ENCODE data around the gene CAP1. TPM values are rescaled to one million over a fixed set of nuclear protein-coding genes. Genes with fewer than 3 reads are reported as not detected.

CAP1 gene
- total RNA-seq, 6 experiments from 2014 or later, result 665 to 743 (median 688) TPM

- TF ChIP-seq, protein P1, sequence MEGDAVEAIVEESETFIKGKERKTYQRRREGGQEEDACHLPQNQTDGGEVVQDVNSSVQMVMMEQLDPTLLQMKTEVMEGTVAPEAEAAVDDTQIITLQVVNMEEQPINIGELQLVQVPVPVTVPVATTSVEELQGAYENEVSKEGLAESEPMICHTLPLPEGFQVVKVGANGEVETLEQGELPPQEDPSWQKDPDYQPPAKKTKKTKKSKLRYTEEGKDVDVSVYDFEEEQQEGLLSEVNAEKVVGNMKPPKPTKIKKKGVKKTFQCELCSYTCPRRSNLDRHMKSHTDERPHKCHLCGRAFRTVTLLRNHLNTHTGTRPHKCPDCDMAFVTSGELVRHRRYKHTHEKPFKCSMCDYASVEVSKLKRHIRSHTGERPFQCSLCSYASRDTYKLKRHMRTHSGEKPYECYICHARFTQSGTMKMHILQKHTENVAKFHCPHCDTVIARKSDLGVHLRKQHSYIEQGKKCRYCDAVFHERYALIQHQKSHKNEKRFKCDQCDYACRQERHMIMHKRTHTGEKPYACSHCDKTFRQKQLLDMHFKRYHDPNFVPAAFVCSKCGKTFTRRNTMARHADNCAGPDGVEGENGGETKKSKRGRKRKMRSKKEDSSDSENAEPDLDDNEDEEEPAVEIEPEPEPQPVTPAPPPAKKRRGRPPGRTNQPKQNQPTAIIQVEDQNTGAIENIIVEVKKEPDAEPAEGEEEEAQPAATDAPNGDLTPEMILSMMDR (IDR thresholded peaks at IDR 0.05), result no peak
- H3K9me3 Mint-ChIP-seq, result no peaks in the 10 kb centered on the region
- H3K4me3 Mint-ChIP-seq, result no peak overlapping the region
- DNase-seq, result no peak
- peaks cover 19% of the 10 kb centered on the region for H3K4me1 Mint-ChIP-seq (ENCODE audit: low read depth)
- no peak overlapping the region; the same call in 1 of the 2 replicates for H3K27ac Mint-ChIP-seq
- H3K27me3 Mint-ChIP-seq (ENCODE audit: insufficient read depth), result peaks cover 2% of the 10 kb centered on the region
- H3K36me3 Mint-ChIP-seq (ENCODE audit: low read depth), result peaks cover 50% of the 10 kb centered on the region
Observed at GRCh38 chr1:40073062-40073461, 32.5 kb downstream of the CAP1 start.

DNA sequence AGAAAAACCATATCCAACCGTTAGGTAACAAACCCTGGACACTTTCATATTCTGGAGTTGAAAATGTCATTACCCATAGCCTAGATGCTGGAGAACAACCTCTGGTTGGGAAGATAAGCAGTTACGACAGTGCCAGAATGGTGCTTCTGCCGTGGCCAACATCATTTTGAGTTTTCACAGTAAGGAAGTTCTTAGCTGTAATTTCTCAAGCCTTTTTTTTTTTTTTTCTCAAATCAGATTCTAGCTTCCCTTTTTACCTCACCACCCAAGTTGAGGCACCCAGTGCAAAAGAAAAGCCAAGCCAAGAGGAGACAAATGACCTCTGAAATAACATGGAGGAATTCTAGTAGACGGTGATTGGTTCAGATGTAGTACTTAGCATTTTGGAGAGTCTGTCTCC is 34.7 kb downstream of the CAP1 start:
- Mint-ChIP-seq H3K27ac (no peak overlapping the region; the same call in 1 of the 2 replicates), H3K36me3 (ENCODE audit: low read depth) (peaks cover 47% of the 10 kb centered on the region), H3K4me3 (no peak overlapping the region), H3K27me3 (ENCODE audit: insufficient read depth) (peaks cover 2% of the 10 kb centered on the region), H3K4me1 (ENCODE audit: low read depth) (peaks cover 25% of the 10 kb centered on the region), H3K9me3 (no peaks in the 10 kb centered on the region)
- TF ChIP-seq, protein P1 (IDR thresholded peaks at IDR 0.05), result no peak
- no peak for DNase-seq

GRCh38 chr1:40076895-40077312 is 36.4 kb downstream of the CAP1 start:
- TF ChIP-seq, protein P1 (IDR thresholded peaks at IDR 0.05), result no peak
- peak; percentile 87 for DNase-seq
- Mint-ChIP-seq H3K9me3 (no peaks in the 10 kb centered on the region), H3K27ac (peak overlapping the region; percentile 86), H3K36me3 (ENCODE audit: low read depth) (peaks cover 32% of the 10 kb centered on the region), H3K27me3 (ENCODE audit: insufficient read depth) (peaks cover 2% of the 10 kb centered on the region), H3K4me1 (ENCODE audit: low read depth) (peaks cover 25% of the 10 kb centered on the region), H3K4me3 (peak overlapping the region; percentile 34; the same call in 1 of the 2 replicates)

- Mint-ChIP-seq H3K36me3 (ENCODE audit: low read depth) (peaks cover 16% of the 10 kb centered on the region), H3K4me1 (ENCODE audit: low read depth) (peaks cover 25% of the 10 kb centered on the region)
- TF ChIP-seq, protein P1 (IDR thresholded peaks at IDR 0.05), result peak; percentile 89
Observed at GRCh38 chr1:40078512-40079333, 38.2 kb downstream of the CAP1 start.

DNA sequence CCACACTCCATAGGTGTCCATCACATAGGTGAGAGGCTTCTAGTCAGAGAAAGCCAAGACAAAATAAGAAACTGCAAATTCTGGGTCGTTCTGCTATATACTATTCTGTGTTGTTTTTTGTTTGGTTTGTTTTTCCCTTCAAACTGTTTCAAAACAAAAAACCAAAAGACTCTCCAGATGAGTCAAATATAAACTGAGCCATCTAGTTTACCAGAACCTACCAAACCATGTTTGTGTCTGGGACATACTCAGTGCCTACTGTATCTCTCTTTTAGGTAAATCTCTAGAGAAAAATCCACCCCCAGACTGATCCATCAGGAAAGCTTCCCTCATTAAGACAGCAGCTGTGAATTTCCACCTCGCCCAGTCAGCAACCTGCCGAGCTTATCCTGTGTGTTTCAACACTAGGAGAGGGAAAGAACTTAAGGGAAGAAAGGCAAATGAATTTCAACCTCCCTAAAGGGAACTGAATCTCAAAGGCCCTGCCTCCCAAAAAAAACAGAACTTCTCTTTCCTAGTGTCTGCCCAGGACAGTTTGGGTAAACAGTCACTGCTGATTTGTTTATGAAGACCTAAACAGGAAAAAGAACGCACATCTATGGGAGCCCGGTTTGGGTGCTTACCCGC is 39.4 kb downstream of the CAP1 start:
- DNase-seq, result no peak
- Mint-ChIP-seq H3K27ac (no peak overlapping the region), H3K4me3 (no peak overlapping the region), H3K27me3 (ENCODE audit: insufficient read depth) (peaks cover 2% of the 10 kb centered on the region), H3K36me3 (ENCODE audit: low read depth) (peaks cover 20% of the 10 kb centered on the region), H3K9me3 (no peaks in the 10 kb centered on the region), H3K4me1 (ENCODE audit: low read depth) (peaks cover 25% of the 10 kb centered on the region)
- TF ChIP-seq, protein P1 (IDR thresholded peaks at IDR 0.05), result no peak

More at GRCh38 chr1:40078512-40079333, 38.2 kb downstream of the CAP1 start:
- Mint-ChIP-seq H3K27ac (peak overlapping the region; percentile 84), H3K9me3 (no peaks in the 10 kb centered on the region), H3K4me3 (no peak overlapping the region), H3K27me3 (ENCODE audit: insufficient read depth) (peaks cover 2% of the 10 kb centered on the region)
- peak; percentile 50 for DNase-seq

Measured in HFFc6 (cell line).